ENCODE data around the gene LHX2.
A peak's percentile ranks its signal among the peaks of the same experiment; 100 is the strongest.

LHX2 gene

DNA sequence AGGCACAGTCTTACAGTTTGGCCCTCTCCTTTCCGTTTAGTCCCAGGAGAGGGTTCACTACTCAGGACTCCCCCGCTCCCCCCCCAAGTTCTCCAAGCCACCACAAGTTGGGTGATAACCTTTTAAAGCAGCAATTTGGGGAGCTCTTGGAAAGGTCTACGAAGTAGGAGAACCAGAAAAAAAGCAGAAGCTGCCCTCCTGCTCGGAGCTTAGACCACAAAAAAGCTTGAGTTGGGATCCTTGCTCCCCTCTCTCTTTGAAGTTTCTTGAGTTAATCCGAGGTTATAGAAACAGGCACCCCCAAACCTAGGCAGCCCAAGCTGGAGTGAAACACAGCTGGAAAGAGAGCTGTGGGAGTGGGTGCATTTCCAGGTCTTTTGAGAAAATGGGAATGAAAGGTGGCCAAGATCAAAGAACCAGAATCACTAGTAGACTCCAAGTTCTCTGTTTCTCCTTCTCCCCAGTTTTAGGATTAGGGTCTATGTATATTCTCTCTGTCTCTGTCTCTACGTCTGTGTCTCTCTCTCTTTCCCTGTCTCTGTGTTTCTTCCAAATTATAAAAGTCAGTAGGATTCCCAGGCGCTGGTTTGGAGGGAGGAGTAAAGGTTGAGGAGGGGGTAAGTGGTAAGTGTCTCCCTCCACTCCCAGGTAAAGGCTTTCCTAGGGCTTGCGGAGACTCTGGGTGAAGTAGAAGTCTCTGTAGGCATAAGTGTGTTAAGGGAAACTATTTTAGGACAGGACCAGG lies 2.8 kb downstream of the LHX2 start:
- no peak for DNase-seq

DNA sequence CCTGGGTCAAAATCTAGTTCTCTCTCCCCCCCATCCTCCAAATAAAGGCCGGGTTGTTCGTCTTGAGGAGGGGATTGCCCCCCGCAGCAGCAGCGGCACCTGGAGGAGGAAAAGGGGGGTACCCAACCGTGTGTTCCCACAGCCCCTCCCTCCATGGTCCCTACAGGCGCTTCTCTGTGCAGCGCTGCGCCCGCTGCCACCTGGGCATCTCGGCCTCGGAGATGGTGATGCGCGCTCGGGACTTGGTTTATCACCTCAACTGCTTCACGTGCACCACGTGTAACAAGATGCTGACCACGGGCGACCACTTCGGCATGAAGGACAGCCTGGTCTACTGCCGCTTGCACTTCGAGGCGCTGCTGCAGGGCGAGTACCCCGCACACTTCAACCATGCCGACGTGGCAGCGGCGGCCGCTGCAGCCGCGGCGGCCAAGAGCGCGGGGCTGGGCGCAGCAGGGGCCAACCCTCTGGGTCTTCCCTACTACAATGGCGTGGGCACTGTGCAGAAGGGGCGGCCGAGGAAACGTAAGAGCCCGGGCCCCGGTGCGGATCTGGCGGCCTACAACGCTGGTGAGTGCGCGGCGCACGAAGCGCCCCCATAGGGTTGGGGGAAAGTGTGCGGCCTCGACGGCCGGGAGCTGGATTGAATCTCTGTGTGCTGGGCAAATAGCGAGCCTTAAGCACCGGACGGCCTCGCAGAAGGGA lies 3.5 kb downstream of the LHX2 start:
- DNase-seq, result peak; percentile 16

DNA sequence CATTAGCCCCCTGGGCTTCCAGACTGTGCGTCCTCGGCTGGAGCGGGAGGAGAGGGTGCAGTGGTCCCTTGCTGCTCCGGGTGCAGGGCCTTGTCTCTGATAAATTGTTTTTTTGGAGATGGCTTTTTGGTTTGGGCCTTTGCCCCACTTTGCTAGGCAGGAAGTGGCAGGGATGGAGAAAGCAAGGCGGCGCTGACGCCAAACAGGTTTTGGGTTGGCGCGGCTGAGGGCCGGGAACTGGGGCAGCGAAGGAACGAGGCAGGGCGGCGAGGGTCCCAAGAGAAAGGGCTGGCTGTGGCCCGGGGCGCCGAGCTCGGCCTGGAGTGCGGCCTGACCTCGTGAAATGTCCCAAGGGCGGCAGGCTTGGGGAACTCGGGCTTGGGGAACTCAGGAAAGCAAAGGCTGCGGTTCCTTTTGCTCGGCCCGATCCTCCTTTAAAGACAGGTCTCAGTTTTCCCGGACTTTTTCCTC lies 4.1 kb downstream of the LHX2 start:
- peak; percentile 20 for DNase-seq

DNA sequence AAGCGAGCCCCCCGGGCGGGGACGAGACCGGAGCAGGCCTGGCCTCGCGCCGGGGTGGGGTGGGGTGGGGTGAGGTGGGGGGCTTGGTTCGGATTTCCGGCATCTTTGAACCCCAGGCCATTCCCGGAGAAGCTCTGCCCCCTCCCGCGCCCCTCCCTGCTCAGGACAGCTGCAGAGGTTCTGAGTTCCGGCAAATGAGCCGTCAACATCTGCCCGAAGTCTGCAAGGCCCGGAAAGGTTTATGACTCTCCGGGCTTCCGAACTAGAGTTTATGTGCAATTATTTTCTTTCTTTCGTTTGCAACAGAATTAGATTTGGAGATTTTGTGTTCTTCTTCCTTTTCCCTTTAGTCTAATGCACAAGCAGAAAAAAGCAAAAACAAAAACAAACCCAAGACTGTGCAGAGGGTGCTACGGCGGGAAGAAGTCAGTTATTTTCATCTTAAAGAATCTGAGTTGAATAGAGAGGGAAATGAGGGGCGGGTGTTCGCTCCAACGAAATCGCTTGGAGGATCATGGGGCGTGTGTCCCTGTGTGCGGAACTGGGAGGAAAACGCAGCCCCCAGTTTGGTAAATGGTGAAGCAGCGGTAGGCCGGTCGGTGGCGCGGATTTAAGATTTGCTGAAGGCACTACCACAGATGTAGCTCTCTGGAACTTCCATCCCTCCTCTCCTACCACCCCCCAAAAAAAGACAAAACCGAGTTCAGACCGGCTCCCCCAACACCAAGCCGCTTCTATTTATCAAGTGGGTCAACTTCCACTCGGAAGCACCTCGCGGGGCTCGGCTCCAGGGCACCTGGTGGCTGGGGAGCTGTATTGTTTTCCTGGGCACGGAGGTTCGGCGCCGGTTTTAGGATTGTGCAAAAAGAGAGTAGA lies 4.8 kb downstream of the LHX2 start:
- DNase-seq, result peak; percentile 35

- DNase-seq, result peak; percentile 20
These were observed 5.7 kb downstream of the LHX2 start for GRCh38 chr9:124017051-124017928.

DNA sequence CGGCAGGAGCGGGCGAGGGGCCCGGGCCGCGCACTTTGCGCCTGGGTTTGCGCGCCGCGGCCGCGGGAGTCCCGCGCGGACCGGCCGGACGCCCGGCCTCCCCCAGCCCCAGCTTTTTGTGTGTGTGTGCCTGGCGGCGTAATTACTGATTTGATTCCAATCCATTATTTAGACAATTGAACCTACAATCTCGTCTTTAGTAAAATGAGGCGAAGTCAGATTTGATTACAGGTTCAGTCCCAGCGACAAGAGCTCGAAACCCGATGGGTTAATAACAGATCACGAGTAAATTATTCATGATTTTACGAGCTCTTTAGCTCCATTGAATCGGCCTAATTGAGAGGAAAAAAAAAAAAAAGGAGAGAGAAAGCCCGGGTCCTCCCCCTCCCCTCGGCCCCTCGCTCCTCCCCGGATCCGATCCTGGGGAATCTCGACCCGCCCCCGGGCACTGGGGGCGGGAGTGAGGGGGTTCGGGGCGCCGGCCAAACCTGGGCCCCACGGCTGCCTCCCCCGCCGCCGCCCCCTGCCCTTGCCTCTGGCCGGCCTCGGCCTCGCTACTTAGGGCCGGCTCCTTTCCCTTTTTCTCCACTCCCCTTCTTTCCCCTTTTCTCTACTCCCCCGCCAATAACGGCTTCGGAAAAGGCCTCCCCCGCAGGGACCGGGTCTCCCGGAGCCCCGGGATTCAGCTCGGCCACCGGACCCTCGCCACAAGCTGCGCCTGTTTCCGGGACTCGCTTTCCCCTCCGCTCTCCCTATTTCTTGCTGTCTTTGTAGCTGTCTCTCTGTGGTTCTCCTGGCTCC lies 6.6 kb downstream of the LHX2 start:
- DNase-seq, result peak; percentile 32

GRCh38 chr9:124018730-124019697 lies 7.4 kb downstream of the LHX2 start:
- peak; percentile 32 for DNase-seq

GRCh38 chr9:124019771-124020519 lies 8.4 kb downstream of the LHX2 start:
- peak; percentile 20 for DNase-seq

DNA sequence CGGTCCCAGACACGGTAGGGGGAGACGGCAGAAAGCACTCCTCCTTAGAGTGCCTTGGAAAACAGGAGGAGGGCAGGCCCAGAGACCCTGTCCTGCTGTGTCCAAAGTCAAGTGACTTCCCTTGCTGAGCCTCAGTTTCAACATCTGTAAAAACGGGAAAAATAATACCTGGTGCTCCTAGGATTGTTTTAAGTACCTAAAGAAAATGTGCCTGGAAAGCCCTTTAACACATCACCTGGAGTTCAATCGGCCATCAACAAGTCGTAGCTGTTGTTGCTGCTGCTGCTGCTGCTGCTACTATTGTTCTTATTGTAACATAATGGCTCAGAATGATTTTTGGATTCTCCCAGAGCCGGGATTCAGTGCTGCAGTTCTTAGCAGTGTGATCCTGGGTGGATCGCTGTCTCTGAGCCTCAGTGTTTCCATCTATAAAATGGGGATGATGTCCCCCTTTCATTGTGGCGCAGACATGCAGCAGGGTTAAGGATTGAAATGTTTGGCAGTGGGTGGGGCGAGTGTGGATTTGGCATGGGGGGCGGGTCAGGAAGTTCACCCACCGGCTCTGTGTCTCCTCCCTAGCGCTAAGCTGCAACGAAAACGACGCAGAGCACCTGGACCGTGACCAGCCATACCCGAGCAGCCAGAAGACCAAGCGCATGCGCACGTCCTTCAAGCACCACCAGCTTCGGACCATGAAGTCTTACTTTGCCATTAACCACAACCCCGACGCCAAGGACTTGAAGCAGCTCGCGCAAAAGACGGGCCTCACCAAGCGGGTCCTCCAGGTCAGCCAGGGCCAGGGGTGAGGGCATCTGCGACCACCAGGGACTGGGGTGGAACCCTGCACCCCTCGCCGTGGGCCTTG lies 9.2 kb downstream of the LHX2 start:
- DNase-seq, result peak; percentile 13

GRCh38 chr9:124021385-124021769 lies 9.8 kb downstream of the LHX2 start:
- DNase-seq, result no peak

GRCh38 chr9:124022201-124023121 lies 10.9 kb downstream of the LHX2 start:
- DNase-seq, result peak; percentile 27

GRCh38 chr9:124024107-124024506 lies 12.5 kb downstream of the LHX2 start:
- DNase-seq, result no peak

DNA sequence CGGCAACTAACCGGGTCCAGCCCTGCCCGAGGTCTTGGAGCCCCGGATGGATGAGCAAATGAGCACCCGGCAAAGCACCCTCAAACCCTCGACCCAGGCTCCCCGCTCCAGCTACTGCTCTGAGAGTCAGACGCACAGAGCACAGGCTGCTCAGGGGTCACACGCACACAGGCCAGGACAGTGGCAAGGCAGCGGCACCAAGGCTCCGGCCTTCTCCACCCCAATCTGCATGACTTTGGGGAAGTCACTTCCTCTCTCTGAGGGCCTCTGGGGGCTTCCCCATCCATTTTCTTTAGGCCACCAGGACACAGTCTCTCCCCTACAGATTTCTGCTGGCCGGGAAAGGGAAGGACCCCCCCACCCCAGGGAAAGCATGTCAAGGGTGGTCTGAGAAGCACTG lies 18.0 kb downstream of the LHX2 start:
- peak; percentile 14 for DNase-seq

DNA sequence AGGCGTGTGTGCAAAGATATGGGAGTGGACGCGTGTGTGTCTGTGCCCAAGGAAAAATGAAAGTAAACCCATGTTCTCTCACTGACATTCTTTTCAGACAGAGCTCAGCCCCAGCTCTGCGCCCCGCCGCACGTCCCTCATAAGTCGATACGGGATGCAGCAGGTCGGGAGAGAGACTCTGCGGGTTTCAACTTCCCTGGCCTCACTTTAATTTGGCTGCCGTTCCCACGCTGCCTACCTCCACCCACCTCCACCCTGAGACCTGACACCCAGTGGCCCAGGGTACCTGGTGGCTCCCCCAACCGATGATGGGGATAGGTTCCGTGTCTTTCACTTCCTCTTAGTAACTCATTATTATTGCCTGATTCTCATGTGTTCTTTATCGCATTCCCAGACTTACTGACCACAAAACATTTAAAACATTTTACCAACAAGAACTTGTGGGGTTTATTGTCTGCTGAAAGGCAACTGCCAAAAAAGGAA lies 19.4 kb downstream of the LHX2 start:
- peak; percentile 14 for DNase-seq

DNA sequence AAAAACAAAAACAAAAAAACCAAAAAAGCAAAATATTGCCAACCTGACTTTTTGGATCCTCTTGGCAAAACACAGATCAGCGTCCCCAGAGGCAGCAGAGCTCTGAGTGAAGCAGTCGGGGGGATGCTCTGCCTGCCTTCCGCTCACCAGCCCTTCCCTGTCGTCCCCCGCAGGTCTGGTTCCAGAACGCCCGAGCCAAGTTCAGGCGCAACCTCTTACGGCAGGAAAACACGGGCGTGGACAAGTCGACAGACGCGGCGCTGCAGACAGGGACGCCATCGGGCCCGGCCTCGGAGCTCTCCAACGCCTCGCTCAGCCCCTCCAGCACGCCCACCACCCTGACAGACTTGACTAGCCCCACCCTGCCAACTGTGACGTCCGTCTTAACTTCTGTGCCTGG lies 20.7 kb downstream of the LHX2 start:
- DNase-seq, result peak; percentile 21

GRCh38 chr9:124033348-124033747 lies 21.8 kb downstream of the LHX2 start:
- DNase-seq, result no peak

DNA sequence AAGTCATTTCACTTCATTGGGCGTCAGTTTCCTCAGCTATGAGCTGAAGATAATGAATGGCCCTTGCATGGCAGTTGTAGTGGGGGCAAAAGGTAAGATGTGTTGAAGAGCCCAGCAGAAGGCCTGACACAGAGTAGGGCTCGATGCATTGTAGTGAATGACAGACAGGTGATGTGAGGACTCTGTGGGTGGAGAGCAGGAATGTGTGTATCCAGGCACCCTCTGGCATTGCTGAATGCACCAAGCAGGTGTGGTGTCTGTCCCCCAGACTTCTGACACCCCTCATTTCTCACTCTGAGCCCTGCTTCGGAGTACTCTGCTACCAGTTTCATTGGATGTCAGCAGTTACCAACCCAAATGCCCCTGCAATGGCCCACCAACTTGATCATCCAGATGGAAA lies 22.4 kb downstream of the LHX2 start:
- DNase-seq, result no peak
